ENCODE results near the gene SMIM9. TPM values are rescaled to one million over a fixed set of nuclear protein-coding genes. Genes with fewer than 3 reads are reported as not detected.
"Not testable (repeated sequence)": the region's sequence is repeated elsewhere in the genome, so short reads cannot be mapped to it uniquely, and the experiment has no call there.

The SMIM9 gene
- total RNA-seq (2021; ENCODE audit: unreplicated experiment) (not detected), Bru-seq, nascent RNA (percentile 29 among the genes with signal in this experiment), BruChase-seq, experiment 1, labeled RNA remaining after a 2-hour chase (percentile 27 among the genes with signal in this experiment), BruChase-seq, experiment 2, labeled RNA remaining after a 6-hour chase (percentile 18 among the genes with signal in this experiment)
- not detected for polyA plus RNA-seq (2012; ENCODE audit: insufficient read length)
- long read RNA-seq: 0 reads

DNA sequence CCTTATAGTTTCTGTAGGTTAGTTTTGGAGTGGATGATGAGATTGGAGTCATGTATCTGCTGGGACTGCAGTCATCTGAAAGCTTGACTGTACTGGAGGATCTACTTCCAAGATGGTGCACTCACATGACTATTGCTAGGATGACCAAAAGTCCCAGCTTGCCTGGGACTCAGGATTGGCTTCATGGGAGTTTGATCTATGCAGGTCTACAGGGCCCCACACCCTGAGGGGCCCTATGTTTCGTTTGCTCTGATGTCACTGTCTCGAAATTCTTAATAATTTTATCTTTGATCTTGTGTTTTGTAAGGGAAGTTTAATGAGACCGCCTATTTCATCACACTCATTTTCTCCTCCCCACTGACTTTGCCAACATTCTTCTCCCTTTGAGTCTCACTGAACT lies at the start of gene SMIM9:
SMIM9 (minus strand) TSS at position 101 of the 400 bp plus-strand sequence. CDS start 3,806 bp downstream, outside the sequence.
- Histone ChIP-seq H3K36me3 (ENCODE audit: control insufficient read depth, insufficient read depth, low read length) (no peaks in the 10 kb centered on the region), H3K27ac (ENCODE audit: low read length) (no peak within 1 kb of the TSS), H3K9me3 (ENCODE audit: control insufficient read depth, insufficient read depth, low read depth, low read length) (no peaks in the 10 kb centered on the region), H3K4me1 (ENCODE audit: control insufficient read depth, insufficient read depth, low read length) (no peaks in the 10 kb centered on the region), H3K27me3 (ENCODE audit: control insufficient read depth, insufficient read depth, low read length) (no peaks in the 10 kb centered on the region), H3K4me3 (ENCODE audit: low read depth in 2 of 2, low read length in 2 of 2) (no peak within 1 kb of the TSS)
- POLR2A ChIA-PET: interaction anchor here (0.6 kb wide), 1 partner anchor 78 kb away, joined by 6 read pairs; no protein-coding TSS in a partner anchor
- CTCF ChIA-PET: no interaction called here
- TF ChIP-seq TCF7L2 (IDR thresholded peaks at IDR 0.05; ENCODE audit: low read depth, low read length): no peak
- no peak for TF ChIP-seq SIN3A (IDR thresholded peaks at IDR 0.05; ENCODE audit: borderline replicate concordance, insufficient read depth, low read depth, low read length)
- TF ChIP-seq POLR2AphosphoS5 (IDR thresholded peaks at IDR 0.05; ENCODE audit: low read depth, low read length): no peak
- TF ChIP-seq, protein P1, sequence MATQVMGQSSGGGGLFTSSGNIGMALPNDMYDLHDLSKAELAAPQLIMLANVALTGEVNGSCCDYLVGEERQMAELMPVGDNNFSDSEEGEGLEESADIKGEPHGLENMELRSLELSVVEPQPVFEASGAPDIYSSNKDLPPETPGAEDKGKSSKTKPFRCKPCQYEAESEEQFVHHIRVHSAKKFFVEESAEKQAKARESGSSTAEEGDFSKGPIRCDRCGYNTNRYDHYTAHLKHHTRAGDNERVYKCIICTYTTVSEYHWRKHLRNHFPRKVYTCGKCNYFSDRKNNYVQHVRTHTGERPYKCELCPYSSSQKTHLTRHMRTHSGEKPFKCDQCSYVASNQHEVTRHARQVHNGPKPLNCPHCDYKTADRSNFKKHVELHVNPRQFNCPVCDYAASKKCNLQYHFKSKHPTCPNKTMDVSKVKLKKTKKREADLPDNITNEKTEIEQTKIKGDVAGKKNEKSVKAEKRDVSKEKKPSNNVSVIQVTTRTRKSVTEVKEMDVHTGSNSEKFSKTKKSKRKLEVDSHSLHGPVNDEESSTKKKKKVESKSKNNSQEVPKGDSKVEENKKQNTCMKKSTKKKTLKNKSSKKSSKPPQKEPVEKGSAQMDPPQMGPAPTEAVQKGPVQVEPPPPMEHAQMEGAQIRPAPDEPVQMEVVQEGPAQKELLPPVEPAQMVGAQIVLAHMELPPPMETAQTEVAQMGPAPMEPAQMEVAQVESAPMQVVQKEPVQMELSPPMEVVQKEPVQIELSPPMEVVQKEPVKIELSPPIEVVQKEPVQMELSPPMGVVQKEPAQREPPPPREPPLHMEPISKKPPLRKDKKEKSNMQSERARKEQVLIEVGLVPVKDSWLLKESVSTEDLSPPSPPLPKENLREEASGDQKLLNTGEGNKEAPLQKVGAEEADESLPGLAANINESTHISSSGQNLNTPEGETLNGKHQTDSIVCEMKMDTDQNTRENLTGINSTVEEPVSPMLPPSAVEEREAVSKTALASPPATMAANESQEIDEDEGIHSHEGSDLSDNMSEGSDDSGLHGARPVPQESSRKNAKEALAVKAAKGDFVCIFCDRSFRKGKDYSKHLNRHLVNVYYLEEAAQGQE (IDR thresholded peaks at IDR 0.05; ENCODE audit: insufficient read depth in 1 of 2, low read depth in 2 of 2, low read length in 1 of 2): no peak
- TF ChIP-seq, protein P2, sequence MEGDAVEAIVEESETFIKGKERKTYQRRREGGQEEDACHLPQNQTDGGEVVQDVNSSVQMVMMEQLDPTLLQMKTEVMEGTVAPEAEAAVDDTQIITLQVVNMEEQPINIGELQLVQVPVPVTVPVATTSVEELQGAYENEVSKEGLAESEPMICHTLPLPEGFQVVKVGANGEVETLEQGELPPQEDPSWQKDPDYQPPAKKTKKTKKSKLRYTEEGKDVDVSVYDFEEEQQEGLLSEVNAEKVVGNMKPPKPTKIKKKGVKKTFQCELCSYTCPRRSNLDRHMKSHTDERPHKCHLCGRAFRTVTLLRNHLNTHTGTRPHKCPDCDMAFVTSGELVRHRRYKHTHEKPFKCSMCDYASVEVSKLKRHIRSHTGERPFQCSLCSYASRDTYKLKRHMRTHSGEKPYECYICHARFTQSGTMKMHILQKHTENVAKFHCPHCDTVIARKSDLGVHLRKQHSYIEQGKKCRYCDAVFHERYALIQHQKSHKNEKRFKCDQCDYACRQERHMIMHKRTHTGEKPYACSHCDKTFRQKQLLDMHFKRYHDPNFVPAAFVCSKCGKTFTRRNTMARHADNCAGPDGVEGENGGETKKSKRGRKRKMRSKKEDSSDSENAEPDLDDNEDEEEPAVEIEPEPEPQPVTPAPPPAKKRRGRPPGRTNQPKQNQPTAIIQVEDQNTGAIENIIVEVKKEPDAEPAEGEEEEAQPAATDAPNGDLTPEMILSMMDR (IDR thresholded peaks at IDR 0.05): no peak
- DNase-seq (ENCODE audit: low read depth, low spot score): no peak
- intact Hi-C loops (cut with micrococcal nuclease; ENCODE audit: unreplicated experiment): no loop called here
- no peak for ATAC-seq
- BruUV-seq (replicated peaks): no TSS peak
- in situ Hi-C loops (cut with HindIII; ENCODE audit: low pct_unique_long_range_greater_than_20kb, low sequenced_read_pairs): loop anchor here (25.0 kb wide), 1 partner anchor 172 kb away; the partner anchor contains the start of gene CTAG2

DNA sequence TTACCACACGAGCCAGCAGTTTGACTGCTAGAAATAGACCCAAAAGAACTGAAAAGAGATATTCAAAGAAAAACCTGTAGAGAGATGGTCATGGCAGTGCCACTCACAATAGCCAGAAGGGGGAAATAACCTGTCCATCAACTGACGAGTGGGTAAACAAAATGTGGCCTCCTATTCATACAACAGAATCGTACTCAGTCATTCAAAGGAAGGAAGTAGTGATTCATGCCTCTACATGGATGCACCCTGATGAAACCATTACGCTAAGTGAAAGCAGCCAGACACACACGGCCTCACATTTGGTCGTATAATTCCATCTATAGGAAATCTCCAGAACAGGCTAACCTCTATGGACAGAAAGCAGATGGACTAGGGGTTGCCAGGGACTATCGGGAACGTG lies 49.6 kb upstream of the SMIM9 start:
- H3K4me3 ChIP-seq (ENCODE audit: low read depth in 2 of 2, low read length in 2 of 2); DNase-seq (ENCODE audit: low read depth, low spot score); in situ Hi-C loops (cut with HindIII; ENCODE audit: low pct_unique_long_range_greater_than_20kb, low sequenced_read_pairs); intact Hi-C loops (cut with micrococcal nuclease; ENCODE audit: unreplicated experiment); POLR2A ChIA-PET; ATAC-seq; H3K9me3 ChIP-seq (ENCODE audit: control insufficient read depth, insufficient read depth, low read depth, low read length); BruUV-seq (replicated peaks); H3K27me3 ChIP-seq (ENCODE audit: control insufficient read depth, insufficient read depth, low read length); H3K36me3 ChIP-seq (ENCODE audit: control insufficient read depth, insufficient read depth, low read length); H3K27ac ChIP-seq (ENCODE audit: low read length); CTCF ChIA-PET; H3K4me1 ChIP-seq (ENCODE audit: control insufficient read depth, insufficient read depth, low read length): not testable (repeated sequence)

DNA sequence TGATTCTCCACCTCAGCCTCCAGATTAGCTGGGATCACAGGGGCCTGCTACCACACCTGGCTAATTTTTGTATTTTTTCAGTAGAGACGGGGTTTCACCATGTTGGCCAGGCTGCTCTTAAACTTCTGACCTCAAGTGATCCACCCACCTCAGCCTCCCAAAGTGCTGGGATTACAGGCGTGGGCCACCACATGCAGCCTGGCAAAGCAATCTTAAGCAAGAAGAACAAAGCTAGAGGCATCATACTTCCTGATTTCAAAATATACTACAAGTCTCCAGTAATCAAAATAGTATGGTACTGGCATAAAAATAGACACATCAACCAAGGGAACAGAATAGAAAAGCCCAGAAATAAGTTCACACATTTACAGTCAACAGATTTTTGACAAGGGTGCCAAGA lies 38.9 kb upstream of the SMIM9 start:
- H3K36me3 ChIP-seq (ENCODE audit: control insufficient read depth, insufficient read depth, low read length): no peaks in the 10 kb centered on the region
- H3K9me3 ChIP-seq (ENCODE audit: control insufficient read depth, insufficient read depth, low read depth, low read length): no peaks in the 10 kb centered on the region
- TF ChIP-seq TCF7L2 (IDR thresholded peaks at IDR 0.05; ENCODE audit: low read depth, low read length) (no peak), POLR2AphosphoS5 (IDR thresholded peaks at IDR 0.05; ENCODE audit: low read depth, low read length) (no peak), SIN3A (IDR thresholded peaks at IDR 0.05; ENCODE audit: borderline replicate concordance, insufficient read depth, low read depth, low read length) (no peak)
- TF ChIP-seq, protein P1 (IDR thresholded peaks at IDR 0.05; ENCODE audit: insufficient read depth in 1 of 2, low read depth in 2 of 2, low read length in 1 of 2): no peak
- TF ChIP-seq, protein P2 (IDR thresholded peaks at IDR 0.05): no peak
- no peak overlapping the region for H3K4me3 ChIP-seq (ENCODE audit: low read depth in 2 of 2, low read length in 2 of 2)
- ChIA-PET POLR2A (no interaction called here), CTCF (no interaction called here)
- ATAC-seq (no peak), DNase-seq (ENCODE audit: low read depth, low spot score) (no peak)
- H3K27ac ChIP-seq (ENCODE audit: low read length): no peak overlapping the region
- in situ Hi-C loops (cut with HindIII; ENCODE audit: low pct_unique_long_range_greater_than_20kb, low sequenced_read_pairs) (no loop called here), intact Hi-C loops (cut with micrococcal nuclease; ENCODE audit: unreplicated experiment) (no loop called here)
- H3K4me1 ChIP-seq (ENCODE audit: control insufficient read depth, insufficient read depth, low read length): no peaks in the 10 kb centered on the region
- H3K27me3 ChIP-seq (ENCODE audit: control insufficient read depth, insufficient read depth, low read length): no peaks in the 10 kb centered on the region
- no TSS peak for BruUV-seq (replicated peaks)
